PC-9 (cell line): Measurements from ENCODE around the gene APOL6. TPM values are rescaled to one million over a fixed set of nuclear protein-coding genes. Genes with fewer than 3 reads are reported as not detected.

Experiments used
- BruUV-seq: library from RNA; stranded (reverse); fragments of 400-500 nt; replicated peaks from 2 replicates; lab custom pipeline; 2021; lab: Mats Ljungman, UMichigan
- CTCF ChIA-PET: fragments of 300-600 bp; sonication (Branson Sonifier 250); formaldehyde crosslinking; loops from one replicate; lab custom pipeline; 2022; ENCODE audit warnings: antibody characterized with exemption; lab: Charles Lee
- POLR2A ChIA-PET: fragments of 300-600 bp; sonication (Branson Sonifier 250); formaldehyde crosslinking; loops from one replicate; lab custom pipeline; 2022; ENCODE audit warnings: antibody characterized with exemption; ENCODE audit not compliant: unreplicated experiment; lab: Charles Lee
- DNase-seq, 2 experiments: peaks; one replicate each; pipeline versions ENCODE4 v3.0.0 to v3.0.0-alpha.2; 2015 to 2022; ENCODE audit warnings: mixed read lengths in 1 of 2
- H2AFZ ChIP-seq: fragments of 200-600 bp; sonication (generic); 2 replicates; pipeline ENCODE4 v1.8.1; 2017; ENCODE audit warnings: antibody characterized with exemption
- H3F3A ChIP-seq: fragments of 200-600 bp; sonication (generic); 2 replicates; pipeline ENCODE4 v1.8.1; 2017; ENCODE audit warnings: antibody characterized with exemption, mild to moderate bottlenecking, low read depth; ENCODE audit not compliant: insufficient read depth
- H3K27ac ChIP-seq: fragments of 200-600 bp; sonication (generic); 2 replicates; pipeline ENCODE4 v1.6.1; 2016; ENCODE audit warnings: mixed run types
- H3K27me3 ChIP-seq: fragments of 200-600 bp; sonication (generic); 2 replicates; pipeline ENCODE4 v1.6.1; 2016; ENCODE audit warnings: low read depth, mixed run types; ENCODE audit not compliant: insufficient read depth
- H3K36me3 ChIP-seq: fragments of 200-600 bp; sonication (generic); 2 replicates; pipeline ENCODE4 v1.6.1; 2016; ENCODE audit warnings: low read depth, mixed run types
- H3K4me1 ChIP-seq: fragments of 200-600 bp; sonication (generic); replicated peaks from 2 replicates; pipeline ENCODE4 v1.6.1; 2016; ENCODE audit warnings: mixed run types; ENCODE audit not compliant: insufficient read depth
- H3K4me2 ChIP-seq: fragments of 200-600 bp; sonication (generic); 2 replicates; pipeline ENCODE4 v1.6.1; 2017; ENCODE audit warnings: mixed run types
- H3K4me3 ChIP-seq: fragments of 200-600 bp; sonication (generic); 2 replicates; pipeline ENCODE4 v1.6.1; 2016; ENCODE audit warnings: mixed run types
- H3K79me2 ChIP-seq: fragments of 200-600 bp; sonication (generic); 2 replicates; pipeline ENCODE4 v1.6.1; 2017; ENCODE audit warnings: low read depth, mixed run types
- H3K9me2 ChIP-seq: fragments of 200-600 bp; sonication (generic); 2 replicates; pipeline ENCODE4 v1.8.1; 2017; ENCODE audit warnings: mild to moderate bottlenecking; ENCODE audit not compliant: insufficient read depth
- H3K9me3 ChIP-seq: fragments of 200-600 bp; sonication (generic); 2 replicates; pipeline ENCODE4 v1.8.1; 2016; ENCODE audit warnings: low read depth; ENCODE audit not compliant: insufficient read depth
- H4K20me1 ChIP-seq: fragments of 200-600 bp; sonication (generic); 2 replicates; pipeline ENCODE4 v1.8.1; 2017; ENCODE audit not compliant: insufficient read depth
- EZH2 ChIP-seq: fragments of 200-600 bp; sonication (generic); IDR thresholded peaks from 2 replicates; pipeline ENCODE4 v1.8.0; 2017; ENCODE audit warnings: antibody characterized with exemption, low read depth
- intact Hi-C: fragments of 100-400 bp; cut with micrococcal nuclease; formaldehyde crosslinking; loops from one replicate; pipeline ENCODE4 v1.10.0; 2022; ENCODE audit not compliant: unreplicated experiment
- total RNA-seq: library from RNA; stranded (reverse); gene quantifications from 2 replicates; pipeline ENCODE4 v1.2.3, GENCODE V29; 2021
- TF ChIP-seq, protein P1 (sequence below): fragments of 200-600 bp; sonication (generic); conservative IDR thresholded peaks from 2 replicates; pipeline ENCODE4 v1.6.1; 2017; ENCODE audit warnings: mixed run types, antibody characterized with exemption, mild to moderate bottlenecking, moderate library complexity

APOL6 gene
- total RNA-seq, 1 experiment from 2014 or later, result 18.6 TPM

DNA sequence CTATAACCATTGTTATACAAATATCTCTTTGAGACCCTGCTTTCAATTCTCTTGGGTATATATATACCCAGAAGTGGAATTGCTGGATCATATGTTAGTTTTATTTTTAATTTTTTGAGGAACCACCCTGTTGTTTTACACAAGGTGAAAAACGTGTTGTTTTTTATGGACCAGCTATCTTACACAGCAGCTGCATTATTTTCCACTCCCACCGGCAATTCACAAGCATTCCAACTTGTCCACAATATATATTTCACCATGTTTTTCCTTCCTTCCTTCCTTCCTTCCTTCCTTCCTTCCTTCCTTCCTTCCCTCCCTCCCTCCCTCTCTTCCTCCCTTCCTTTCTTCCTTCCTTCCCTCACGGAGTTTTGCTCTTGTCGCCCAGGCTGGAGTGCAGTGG lies 63.1 kb downstream of the APOL6 start:
- DNase-seq, result no peak
- no peak for TF ChIP-seq EZH2
- TF ChIP-seq, protein P1, sequence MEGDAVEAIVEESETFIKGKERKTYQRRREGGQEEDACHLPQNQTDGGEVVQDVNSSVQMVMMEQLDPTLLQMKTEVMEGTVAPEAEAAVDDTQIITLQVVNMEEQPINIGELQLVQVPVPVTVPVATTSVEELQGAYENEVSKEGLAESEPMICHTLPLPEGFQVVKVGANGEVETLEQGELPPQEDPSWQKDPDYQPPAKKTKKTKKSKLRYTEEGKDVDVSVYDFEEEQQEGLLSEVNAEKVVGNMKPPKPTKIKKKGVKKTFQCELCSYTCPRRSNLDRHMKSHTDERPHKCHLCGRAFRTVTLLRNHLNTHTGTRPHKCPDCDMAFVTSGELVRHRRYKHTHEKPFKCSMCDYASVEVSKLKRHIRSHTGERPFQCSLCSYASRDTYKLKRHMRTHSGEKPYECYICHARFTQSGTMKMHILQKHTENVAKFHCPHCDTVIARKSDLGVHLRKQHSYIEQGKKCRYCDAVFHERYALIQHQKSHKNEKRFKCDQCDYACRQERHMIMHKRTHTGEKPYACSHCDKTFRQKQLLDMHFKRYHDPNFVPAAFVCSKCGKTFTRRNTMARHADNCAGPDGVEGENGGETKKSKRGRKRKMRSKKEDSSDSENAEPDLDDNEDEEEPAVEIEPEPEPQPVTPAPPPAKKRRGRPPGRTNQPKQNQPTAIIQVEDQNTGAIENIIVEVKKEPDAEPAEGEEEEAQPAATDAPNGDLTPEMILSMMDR, result no peak
- Histone ChIP-seq H3K4me1 (0 out of 2 replicates have a peak, but pooled peaks cover under 1% of the 10 kb centered on the region), H3F3A (no peaks in the 10 kb centered on the region), H3K9me3 (0 out of 2 replicates have a peak, but pooled peaks cover 4% of the 10 kb centered on the region), H3K4me2 (no peak overlapping the region), H3K36me3 (no peaks in the 10 kb centered on the region), H4K20me1 (no peaks in the 10 kb centered on the region), H3K4me3 (no peak overlapping the region), H3K27ac (no peak overlapping the region), H2AFZ (no peak overlapping the region), H3K9me2 (no peaks in the 10 kb centered on the region), H3K27me3 (no peaks in the 10 kb centered on the region), H3K79me2 (no peaks in the 10 kb centered on the region)
- POLR2A ChIA-PET, result no interaction called here
- CTCF ChIA-PET, result no interaction called here
- no TSS peak for BruUV-seq
- intact Hi-C loops, result no loop called here

DNA sequence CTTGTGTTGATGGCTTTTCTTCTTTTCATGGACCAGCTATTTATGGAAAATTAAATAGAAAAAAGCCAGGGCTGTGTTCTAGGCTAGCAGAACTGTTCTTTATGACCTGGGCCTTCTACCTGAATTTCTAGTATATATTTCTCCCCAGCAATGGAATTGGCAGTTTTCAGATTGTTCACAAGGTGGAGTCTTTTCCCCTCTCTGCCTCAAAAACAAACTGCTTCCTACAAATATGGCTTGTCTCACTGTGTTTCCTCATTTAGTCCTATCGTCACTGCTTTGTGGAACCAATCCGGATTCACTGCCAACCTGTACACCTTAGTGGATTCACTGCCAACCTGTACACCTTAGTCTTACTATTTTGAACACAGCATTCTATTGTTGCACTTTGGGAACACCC lies 64.4 kb downstream of the APOL6 start:
- POLR2A ChIA-PET, result no interaction called here
- no peaks in the 10 kb centered on the region for H3K79me2 ChIP-seq

DNA sequence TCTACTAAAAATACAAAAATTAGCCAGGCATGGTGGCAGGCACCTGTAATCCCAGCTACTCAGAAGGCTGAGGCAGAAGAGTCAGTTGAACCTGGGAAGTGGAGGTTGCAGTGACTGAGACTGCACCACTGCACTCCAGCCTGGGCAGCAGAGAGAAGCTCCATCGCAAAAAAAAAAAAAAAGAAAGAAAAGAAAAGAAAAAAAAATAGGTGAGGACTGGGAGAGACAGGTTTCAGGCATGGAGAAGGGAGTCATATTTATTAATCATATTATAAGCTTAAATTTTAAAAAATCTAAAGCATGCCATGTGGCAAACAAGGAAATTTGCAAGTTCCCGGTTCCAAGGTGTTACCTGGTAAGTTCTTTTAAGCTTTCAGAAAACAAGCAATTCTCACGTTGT lies 69.3 kb downstream of the APOL6 start, which contains the start of gene APOL5:
Gene APOL5 (plus strand): TSS at position 301 of the 400 bp plus-strand sequence. CDS start 0 bp downstream, at position 301.
- no peak for DNase-seq
- H3K4me2 ChIP-seq, result no peak within 1 kb of the TSS
- no peak for TF ChIP-seq EZH2
- TF ChIP-seq, protein P1, result no peak
- H3K9me3 ChIP-seq, result 0 out of 2 replicates have a peak, but pooled peaks cover 3% of the 10 kb centered on the region
- H3K9me2 ChIP-seq, result no peaks in the 10 kb centered on the region
- H3K27me3 ChIP-seq, result no peaks in the 10 kb centered on the region
- no peaks in the 10 kb centered on the region for H3K4me1 ChIP-seq
- no peaks in the 10 kb centered on the region for H3K36me3 ChIP-seq
- no peaks in the 10 kb centered on the region for H3F3A ChIP-seq
- H3K79me2 ChIP-seq, result no peaks in the 10 kb centered on the region
- intact Hi-C loops, result no loop called here
- CTCF ChIA-PET, result no interaction called here
- no TSS peak for BruUV-seq
- no peaks in the 10 kb centered on the region for H4K20me1 ChIP-seq
- no peak within 1 kb of the TSS for H2AFZ ChIP-seq
- POLR2A ChIA-PET, result interaction anchor here (0.6 kb wide), 1 partner anchor 188 kb away, joined by 12 read pairs; no protein-coding TSS in a partner anchor
- H3K4me3 ChIP-seq, result no peak within 1 kb of the TSS
- H3K27ac ChIP-seq, result no peak within 1 kb of the TSS

More for the DNA sequence above, 64.4 kb downstream of the APOL6 start:
- no TSS peak for BruUV-seq
- Histone ChIP-seq H3K27ac (no peak overlapping the region), H3F3A (no peaks in the 10 kb centered on the region), H3K27me3 (no peaks in the 10 kb centered on the region), H4K20me1 (no peaks in the 10 kb centered on the region), H3K9me2 (no peaks in the 10 kb centered on the region), H3K9me3 (0 out of 2 replicates have a peak, but pooled peaks cover 4% of the 10 kb centered on the region), H3K4me1 (no peaks in the 10 kb centered on the region), H3K36me3 (no peaks in the 10 kb centered on the region), H3K4me2 (no peak overlapping the region), H3K4me3 (no peak overlapping the region), H2AFZ (no peak overlapping the region)
- TF ChIP-seq, protein P1, result no peak
- CTCF ChIA-PET, result no interaction called here
- intact Hi-C loops, result no loop called here
- no peak for DNase-seq

Other genes starting within 250 kb of the APOL6 start
- 71.7 and 115 TPM in 2 replicates for gene MCM5, start 248.3 kb upstream of the APOL6 start, total RNA-seq
- 0.70 and 0.95 TPM in 2 replicates for gene RASD2, start 107.6 kb upstream of the APOL6 start, total RNA-seq
- gene MB, start 31.1 kb upstream of the APOL6 start, total RNA-seq, result 5.0 and 5.8 TPM in 2 replicates
- not detected in 2 replicates for gene APOL5, start 69.4 kb downstream of the APOL6 start, total RNA-seq